AG04450 (cell line): Measurements from ENCODE around the gene NAXD. TPM values are rescaled to one million over a fixed set of nuclear protein-coding genes. Genes with fewer than 3 reads are reported as not detected.

Source experiments
- CTCF ChIA-PET: fragments of 300-600, 350-600 bp; formaldehyde crosslinking; extraction: SDS; loops from one replicate; lab custom pipeline; 2022; ENCODE audit warnings: antibody characterized with exemption, inconsistent platforms; lab: Charles Lee
- POLR2A ChIA-PET: fragments of 350-600 bp; formaldehyde crosslinking; extraction: SDS; loops from one replicate; lab custom pipeline; 2021; ENCODE audit warnings: antibody characterized with exemption, inconsistent platforms; lab: Yijun Ruan, JAX
- DNase-seq: peaks from one replicate; pipeline ENCODE4 v3.0.0-alpha.2; 2011; ENCODE audit warnings: low read depth, low spot score
- H3K27ac ChIP-seq: one replicate; pipeline ENCODE4 v1.5.1; 2012; ENCODE audit warnings: low read depth, low read length, control low read depth
- H3K27me3 ChIP-seq: one replicate; pipeline ENCODE4 v1.6.0; 2012; ENCODE audit warnings: low read length; ENCODE audit not compliant: control insufficient read depth, insufficient read depth
- H3K4me3 ChIP-seq: 2 replicates; pipeline ENCODE4 v1.5.1; 2011; ENCODE audit warnings: mild to moderate bottlenecking, low read depth, low read length, control low read depth
- H3K9me3 ChIP-seq: 2 replicates; pipeline ENCODE4 v1.5.1; 2012; ENCODE audit warnings: low read length; ENCODE audit not compliant: control insufficient read depth, insufficient read depth
- polyA plus RNA-seq: library from polyadenylated mRNA; depleted of rRNA; stranded (reverse); fragments of >200 nt; gene quantifications from 2 replicates; pipeline ENCODE4 v1.2.3, GENCODE V29; 2011
- TF ChIP-seq, protein P1 (sequence below): IDR thresholded peaks from 2 replicates; pipeline ENCODE4 v1.5.1; 2011; ENCODE audit warnings: low read depth, low read length, control low read depth, inconsistent platforms

Gene NAXD
- polyA plus RNA-seq, 1 experiment: 35.0 TPM

DNA sequence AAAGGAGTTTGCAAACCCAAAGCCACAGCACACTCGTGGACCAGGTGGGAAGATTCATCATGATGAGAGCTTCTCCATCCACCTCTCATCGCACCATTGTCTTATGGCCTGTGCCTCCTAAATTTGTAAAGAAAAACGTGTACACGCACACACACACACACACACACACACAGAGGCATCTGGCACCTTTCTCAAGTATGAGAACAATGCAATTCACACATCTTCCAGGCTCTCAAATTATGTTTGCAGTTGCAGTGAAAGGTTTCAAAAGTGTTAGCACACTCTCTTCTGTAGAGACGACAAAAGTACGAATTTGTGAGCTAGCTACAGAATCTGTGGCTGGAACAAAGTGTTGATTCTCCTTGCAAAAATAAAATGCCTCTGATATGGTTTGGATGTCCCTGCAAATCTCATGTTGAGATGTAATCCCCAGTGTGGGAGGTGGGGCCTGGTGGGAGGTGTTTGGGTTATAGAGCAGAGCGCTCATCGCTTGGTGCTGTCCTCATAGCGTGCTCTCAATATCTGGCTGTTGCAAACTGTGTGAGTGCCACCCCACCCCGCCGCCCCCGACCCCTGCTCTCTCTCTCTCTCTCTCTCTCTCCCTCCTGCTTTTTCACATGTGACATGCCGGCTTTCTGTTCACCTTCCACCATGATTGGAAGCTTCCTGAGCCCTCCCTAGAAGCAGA, 32.0 kb upstream of the NAXD start:
- DNase-seq: no peak
- ChIA-PET POLR2A (no interaction called here), CTCF (no interaction called here)
- TF ChIP-seq, protein P1, sequence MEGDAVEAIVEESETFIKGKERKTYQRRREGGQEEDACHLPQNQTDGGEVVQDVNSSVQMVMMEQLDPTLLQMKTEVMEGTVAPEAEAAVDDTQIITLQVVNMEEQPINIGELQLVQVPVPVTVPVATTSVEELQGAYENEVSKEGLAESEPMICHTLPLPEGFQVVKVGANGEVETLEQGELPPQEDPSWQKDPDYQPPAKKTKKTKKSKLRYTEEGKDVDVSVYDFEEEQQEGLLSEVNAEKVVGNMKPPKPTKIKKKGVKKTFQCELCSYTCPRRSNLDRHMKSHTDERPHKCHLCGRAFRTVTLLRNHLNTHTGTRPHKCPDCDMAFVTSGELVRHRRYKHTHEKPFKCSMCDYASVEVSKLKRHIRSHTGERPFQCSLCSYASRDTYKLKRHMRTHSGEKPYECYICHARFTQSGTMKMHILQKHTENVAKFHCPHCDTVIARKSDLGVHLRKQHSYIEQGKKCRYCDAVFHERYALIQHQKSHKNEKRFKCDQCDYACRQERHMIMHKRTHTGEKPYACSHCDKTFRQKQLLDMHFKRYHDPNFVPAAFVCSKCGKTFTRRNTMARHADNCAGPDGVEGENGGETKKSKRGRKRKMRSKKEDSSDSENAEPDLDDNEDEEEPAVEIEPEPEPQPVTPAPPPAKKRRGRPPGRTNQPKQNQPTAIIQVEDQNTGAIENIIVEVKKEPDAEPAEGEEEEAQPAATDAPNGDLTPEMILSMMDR: no peak
- H3K9me3 ChIP-seq: no peaks in the 10 kb centered on the region
- peaks cover 8% of the 10 kb centered on the region for H3K27me3 ChIP-seq
- no peak overlapping the region for H3K4me3 ChIP-seq
- H3K27ac ChIP-seq: no peak overlapping the region

- ChIA-PET POLR2A (no interaction called here), CTCF (interaction anchor here (1.0 kb wide), 1 partner anchor 127 kb away, joined by 3 read pairs; no protein-coding TSS in a partner anchor)
- TF ChIP-seq, protein P1: no peak
- DNase-seq: no peak
- Histone ChIP-seq H3K27me3 (peaks cover 6% of the 10 kb centered on the region), H3K27ac (no peak overlapping the region), H3K9me3 (no peaks in the 10 kb centered on the region), H3K4me3 (no peak overlapping the region)
Observed at GRCh38 chr13:110589793-110590390, 25.5 kb upstream of the NAXD start.

DNA sequence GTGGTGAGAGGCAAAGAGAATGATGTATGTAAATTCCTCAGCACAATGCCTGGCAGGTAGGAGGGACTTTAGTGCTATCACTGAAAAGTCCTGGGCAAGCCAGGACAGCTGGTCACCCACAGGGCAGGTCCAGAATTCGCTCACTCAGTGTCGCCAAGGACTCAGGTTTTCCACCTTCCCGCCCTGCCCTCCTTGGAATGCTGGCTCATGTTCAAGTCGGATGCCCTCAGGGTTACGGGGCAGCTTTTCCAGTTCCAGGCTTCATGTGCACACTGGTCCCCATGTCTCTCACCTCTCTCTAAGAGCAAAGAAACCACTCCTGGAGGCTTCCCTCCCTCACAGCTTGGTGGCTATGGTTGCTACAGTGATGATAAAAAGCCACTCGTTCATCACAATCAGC, 24.8 kb upstream of the NAXD start:
- no peak for DNase-seq
- ChIA-PET CTCF (no interaction called here), POLR2A (no interaction called here)
- Histone ChIP-seq H3K27me3 (peaks cover 2% of the 10 kb centered on the region), H3K9me3 (no peaks in the 10 kb centered on the region), H3K4me3 (no peak overlapping the region), H3K27ac (no peak overlapping the region)
- TF ChIP-seq, protein P1: no peak

DNA sequence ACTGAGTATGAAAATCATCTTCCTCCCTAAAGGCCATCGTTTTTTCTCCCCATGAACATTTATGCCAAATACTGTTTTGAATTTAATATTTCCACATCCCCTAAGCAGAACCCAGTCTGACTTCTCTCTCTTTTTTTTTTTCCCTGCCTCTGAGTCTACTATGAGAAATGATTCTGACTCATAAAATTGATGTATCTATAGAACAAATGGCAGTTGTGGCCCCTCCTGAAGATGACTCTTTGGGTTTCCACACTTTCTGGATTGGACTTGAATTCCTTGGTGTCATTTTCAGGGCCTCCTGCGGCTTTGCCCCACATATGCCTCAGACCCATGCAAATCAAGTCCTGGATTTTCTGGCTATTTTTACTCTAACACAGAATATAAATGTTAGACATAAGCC, 22.7 kb upstream of the NAXD start:
- ChIA-PET POLR2A (no interaction called here), CTCF (interaction anchor here (0.7 to 1.5 kb wide), 2 partner anchors 13 to 52 kb away, joined by 4 to 6 read pairs; no protein-coding TSS in a partner anchor)

More for the DNA sequence above, 22.7 kb upstream of the NAXD start:
- DNase-seq: no peak
- H3K27me3 ChIP-seq: peaks cover 2% of the 10 kb centered on the region
- no peak overlapping the region for H3K4me3 ChIP-seq
- no peaks in the 10 kb centered on the region; the same call in 1 of the 2 replicates for H3K9me3 ChIP-seq
- TF ChIP-seq, protein P1: no peak
- H3K27ac ChIP-seq: peak overlapping the region; percentile 31
